ENCODE measurements around the gene COL21A1.

COL21A1 gene

DNA sequence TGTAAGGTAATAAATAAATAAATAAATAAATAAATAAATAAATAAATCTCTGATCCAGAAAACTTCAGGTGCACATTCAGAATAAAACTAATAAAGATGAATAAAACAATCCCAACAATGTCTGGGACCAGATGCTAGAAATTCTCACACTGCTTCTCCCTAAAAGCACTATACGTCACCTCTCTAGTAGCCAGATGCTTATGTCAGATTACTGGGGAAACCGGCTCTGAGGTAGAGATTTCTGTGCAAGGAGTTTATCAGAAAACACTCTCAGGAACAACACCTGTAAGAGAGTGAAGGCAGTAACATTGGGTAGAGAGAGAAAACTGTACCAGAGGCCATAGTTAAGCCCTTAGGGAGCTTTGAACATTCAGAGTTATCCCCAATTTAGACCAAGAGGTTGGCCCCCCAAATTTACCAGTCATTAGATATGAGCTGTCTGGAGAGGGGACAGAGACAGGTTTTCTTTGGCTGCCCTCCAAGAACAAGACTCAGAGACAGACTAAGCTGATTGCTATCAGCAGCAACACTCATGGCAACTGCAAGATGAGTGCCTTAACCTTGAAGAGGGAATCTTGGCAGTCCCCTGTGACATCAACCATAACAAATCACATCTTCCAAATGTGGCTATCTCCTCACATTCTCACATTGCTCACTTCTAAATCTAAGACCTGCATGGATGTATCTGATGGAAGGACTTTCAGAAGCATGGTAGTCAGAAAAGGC is 220.8 kb downstream of the COL21A1 start:
- no peak overlapping the region for H3K4me2 ChIP-seq (ENCODE audit: insufficient read depth, low read length)
- no peak overlapping the region for H3K4me3 ChIP-seq (ENCODE audit: low read depth in 1 of 2, low read length in 2 of 2)
- H2AFZ ChIP-seq (ENCODE audit: low read depth, low read length), result no peak overlapping the region
- no peak for DNase-seq
- H3K27ac ChIP-seq (ENCODE audit: low read length), result no peak overlapping the region
- no peaks in the 10 kb centered on the region for H3K4me1 ChIP-seq (ENCODE audit: insufficient read depth, low read length)
- no peaks in the 10 kb centered on the region for H3K36me3 ChIP-seq (ENCODE audit: insufficient read depth, low read length)
- no peaks in the 10 kb centered on the region for H3K79me2 ChIP-seq (ENCODE audit: insufficient read depth, low read length)
- no peaks in the 10 kb centered on the region for H4K20me1 ChIP-seq (ENCODE audit: insufficient read depth, low read length)
- ATAC-seq (ENCODE audit: insufficient read depth, low read depth), result no peak
- no peak for TF ChIP-seq EZH2 (IDR thresholded peaks at IDR 0.05; ENCODE audit: borderline replicate concordance, low read depth, low read length, severe bottlenecking)
- TF ChIP-seq, protein P1, sequence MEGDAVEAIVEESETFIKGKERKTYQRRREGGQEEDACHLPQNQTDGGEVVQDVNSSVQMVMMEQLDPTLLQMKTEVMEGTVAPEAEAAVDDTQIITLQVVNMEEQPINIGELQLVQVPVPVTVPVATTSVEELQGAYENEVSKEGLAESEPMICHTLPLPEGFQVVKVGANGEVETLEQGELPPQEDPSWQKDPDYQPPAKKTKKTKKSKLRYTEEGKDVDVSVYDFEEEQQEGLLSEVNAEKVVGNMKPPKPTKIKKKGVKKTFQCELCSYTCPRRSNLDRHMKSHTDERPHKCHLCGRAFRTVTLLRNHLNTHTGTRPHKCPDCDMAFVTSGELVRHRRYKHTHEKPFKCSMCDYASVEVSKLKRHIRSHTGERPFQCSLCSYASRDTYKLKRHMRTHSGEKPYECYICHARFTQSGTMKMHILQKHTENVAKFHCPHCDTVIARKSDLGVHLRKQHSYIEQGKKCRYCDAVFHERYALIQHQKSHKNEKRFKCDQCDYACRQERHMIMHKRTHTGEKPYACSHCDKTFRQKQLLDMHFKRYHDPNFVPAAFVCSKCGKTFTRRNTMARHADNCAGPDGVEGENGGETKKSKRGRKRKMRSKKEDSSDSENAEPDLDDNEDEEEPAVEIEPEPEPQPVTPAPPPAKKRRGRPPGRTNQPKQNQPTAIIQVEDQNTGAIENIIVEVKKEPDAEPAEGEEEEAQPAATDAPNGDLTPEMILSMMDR (IDR thresholded peaks at IDR 0.05; ENCODE audit: borderline replicate concordance, extremely low read depth, low read length, poor library complexity, severe bottlenecking), result no peak
- H3K9ac ChIP-seq (ENCODE audit: low read depth, low read length), result no peak overlapping the region
- no peaks in the 10 kb centered on the region for H3K27me3 ChIP-seq (ENCODE audit: insufficient read depth, low read length, poor library complexity)
- H3K9me3 ChIP-seq (ENCODE audit: insufficient read depth, low read length, severe bottlenecking), result no peaks in the 10 kb centered on the region

DNA sequence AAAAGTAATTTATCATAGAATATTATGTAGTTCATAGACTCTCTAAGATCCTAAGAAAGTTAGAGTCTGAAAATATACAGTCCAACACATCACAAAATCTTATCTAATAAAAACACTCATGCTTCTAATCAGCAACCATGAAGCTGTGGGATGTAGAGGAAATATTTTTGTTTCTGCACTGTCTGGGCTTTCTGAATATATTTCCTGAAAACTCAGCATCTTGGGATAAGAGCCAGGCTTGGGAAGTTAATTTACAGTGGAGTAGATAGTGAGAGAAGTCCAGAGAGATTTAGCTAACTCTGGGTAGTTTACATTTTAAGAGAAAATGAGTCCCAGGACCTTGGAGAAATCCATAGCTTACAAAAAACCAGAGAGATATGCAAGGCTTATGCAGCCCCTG is 221.6 kb downstream of the COL21A1 start:
- Histone ChIP-seq H3K79me2 (ENCODE audit: insufficient read depth, low read length) (no peaks in the 10 kb centered on the region), H3K4me3 (ENCODE audit: low read depth in 1 of 2, low read length in 2 of 2) (no peak overlapping the region), H3K4me1 (ENCODE audit: insufficient read depth, low read length) (no peaks in the 10 kb centered on the region), H3K27me3 (ENCODE audit: insufficient read depth, low read length, poor library complexity) (no peaks in the 10 kb centered on the region), H3K36me3 (ENCODE audit: insufficient read depth, low read length) (no peaks in the 10 kb centered on the region), H3K9ac (ENCODE audit: low read depth, low read length) (no peak overlapping the region), H4K20me1 (ENCODE audit: insufficient read depth, low read length) (no peaks in the 10 kb centered on the region), H3K9me3 (ENCODE audit: insufficient read depth, low read length, severe bottlenecking) (no peaks in the 10 kb centered on the region), H3K27ac (ENCODE audit: low read length) (no peak overlapping the region), H3K4me2 (ENCODE audit: insufficient read depth, low read length) (no peak overlapping the region), H2AFZ (ENCODE audit: low read depth, low read length) (no peak overlapping the region)
- no peak for DNase-seq
- no peak for ATAC-seq (ENCODE audit: insufficient read depth, low read depth)
- TF ChIP-seq, protein P1 (IDR thresholded peaks at IDR 0.05; ENCODE audit: borderline replicate concordance, extremely low read depth, low read length, poor library complexity, severe bottlenecking), result no peak
- TF ChIP-seq EZH2 (IDR thresholded peaks at IDR 0.05; ENCODE audit: borderline replicate concordance, low read depth, low read length, severe bottlenecking), result no peak

DNA sequence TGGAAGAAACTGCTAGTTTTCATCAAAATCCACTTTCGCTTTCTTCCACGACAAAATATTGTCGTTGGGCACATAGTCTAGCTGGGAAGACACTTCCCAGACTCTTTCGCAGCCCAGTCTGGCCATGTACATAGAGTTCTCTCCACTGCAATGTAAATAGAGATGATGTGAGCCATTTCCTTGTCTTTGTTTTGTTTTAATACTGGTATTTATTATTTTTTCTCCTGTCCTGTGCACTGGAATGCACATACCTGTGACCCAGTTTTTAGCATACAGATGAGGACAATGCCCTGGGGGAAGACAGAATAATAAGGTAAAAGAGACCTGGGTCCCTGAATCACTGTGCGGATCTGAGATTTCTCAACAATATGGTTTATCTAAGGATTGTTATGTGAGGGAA is 222.4 kb downstream of the COL21A1 start:
- Histone ChIP-seq H4K20me1 (ENCODE audit: insufficient read depth, low read length) (no peaks in the 10 kb centered on the region), H3K4me1 (ENCODE audit: insufficient read depth, low read length) (no peaks in the 10 kb centered on the region), H3K27ac (ENCODE audit: low read length) (no peak overlapping the region), H3K27me3 (ENCODE audit: insufficient read depth, low read length, poor library complexity) (no peaks in the 10 kb centered on the region), H3K79me2 (ENCODE audit: insufficient read depth, low read length) (no peaks in the 10 kb centered on the region), H3K36me3 (ENCODE audit: insufficient read depth, low read length) (no peaks in the 10 kb centered on the region), H3K9me3 (ENCODE audit: insufficient read depth, low read length, severe bottlenecking) (no peaks in the 10 kb centered on the region), H3K9ac (ENCODE audit: low read depth, low read length) (no peak overlapping the region), H2AFZ (ENCODE audit: low read depth, low read length) (no peak overlapping the region), H3K4me3 (ENCODE audit: low read depth in 1 of 2, low read length in 2 of 2) (no peak overlapping the region), H3K4me2 (ENCODE audit: insufficient read depth, low read length) (no peak overlapping the region)
- no peak for ATAC-seq (ENCODE audit: insufficient read depth, low read depth)
- no peak for TF ChIP-seq EZH2 (IDR thresholded peaks at IDR 0.05; ENCODE audit: borderline replicate concordance, low read depth, low read length, severe bottlenecking)
- TF ChIP-seq, protein P1 (IDR thresholded peaks at IDR 0.05; ENCODE audit: borderline replicate concordance, extremely low read depth, low read length, poor library complexity, severe bottlenecking), result no peak
- DNase-seq, result no peak

Data from DND-41 (cell line).